GM19099 (cell line): ENCODE measurements around the gene ADCY2.

Experiments
- POLR2A ChIP-seq: IDR thresholded peaks from 3 replicates; pipeline ENCODE4 v1.6.1; 2011; ENCODE audit warnings: low read depth; ENCODE audit not compliant: insufficient read length; ENCODE audit errors: extremely low read depth

ADCY2 gene

GRCh38 chr5:7857926-7858632, 462.1 kb downstream of the ADCY2 start:
- no peak for TF ChIP-seq POLR2A

- TF ChIP-seq POLR2A = no peak
Observed at GRCh38 chr5:7866196-7866595, 470.3 kb downstream of the ADCY2 start.

- TF ChIP-seq POLR2A = no peak
Observed at GRCh38 chr5:7867260-7867659, 471.3 kb downstream of the ADCY2 start.

- TF ChIP-seq POLR2A = no peak
Observed at GRCh38 chr5:7868427-7868772, 472.5 kb downstream of the ADCY2 start.

- TF ChIP-seq POLR2A = peak; percentile 91
Observed at GRCh38 chr5:7868773-7869473, 473.0 kb downstream of the ADCY2 start, which contains the start of the genes FASTKD3 and MTRR. Gene FASTKD3 (minus strand): TSS chr5:7869031. CDS start chr5:7868083, 948 bp downstream. Gene MTRR (plus strand): TSS chr5:7869148. CDS start chr5:7870795, 1,647 bp downstream.

GRCh38 chr5:7869474-7870136, 473.7 kb downstream of the ADCY2 start:
- TF ChIP-seq POLR2A = no peak

GRCh38 chr5:7871653-7872052, 475.7 kb downstream of the ADCY2 start:
- no peak for TF ChIP-seq POLR2A

- no peak for TF ChIP-seq POLR2A
Observed at GRCh38 chr5:7872517-7873130, 476.7 kb downstream of the ADCY2 start.

GRCh38 chr5:7873216-7873615, 477.3 kb downstream of the ADCY2 start:
- no peak for TF ChIP-seq POLR2A

- no peak for TF ChIP-seq POLR2A
Observed at GRCh38 chr5:7874639-7875038, 478.7 kb downstream of the ADCY2 start.

- TF ChIP-seq POLR2A = no peak
Observed at GRCh38 chr5:7875151-7875550, 479.2 kb downstream of the ADCY2 start.

- TF ChIP-seq POLR2A = no peak
Observed at GRCh38 chr5:7876867-7877266, 480.9 kb downstream of the ADCY2 start.

- TF ChIP-seq POLR2A = no peak
Observed at GRCh38 chr5:7877851-7878250, 481.9 kb downstream of the ADCY2 start.

GRCh38 chr5:7878381-7878873, 482.5 kb downstream of the ADCY2 start:
- TF ChIP-seq POLR2A = no peak
